ENCODE results near the gene GALNT2. TPM values are rescaled to one million over a fixed set of nuclear protein-coding genes. Genes with fewer than 3 reads are reported as not detected.

GALNT2 gene
- total RNA-seq, 1 donor, result 69.5 TPM

DNA sequence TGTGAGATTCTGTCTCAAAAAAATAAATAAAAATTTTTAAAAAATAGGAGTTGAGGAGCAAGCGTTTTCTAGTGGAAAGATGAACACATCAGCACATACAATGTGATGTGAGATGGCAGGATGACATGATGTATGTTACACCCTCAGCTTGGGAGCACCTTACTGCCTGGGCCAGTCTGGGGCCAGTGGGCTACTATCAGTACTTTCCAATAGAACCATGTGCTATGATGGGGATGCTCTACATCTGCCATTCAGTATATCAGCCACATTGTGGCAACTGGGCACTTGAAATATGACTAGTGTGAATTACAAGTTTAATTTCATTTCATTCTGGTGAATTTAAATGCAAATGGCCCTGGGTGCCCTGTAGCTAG lies 203.1 kb downstream of the GALNT2 start:
- TF ChIP-seq, protein P1, sequence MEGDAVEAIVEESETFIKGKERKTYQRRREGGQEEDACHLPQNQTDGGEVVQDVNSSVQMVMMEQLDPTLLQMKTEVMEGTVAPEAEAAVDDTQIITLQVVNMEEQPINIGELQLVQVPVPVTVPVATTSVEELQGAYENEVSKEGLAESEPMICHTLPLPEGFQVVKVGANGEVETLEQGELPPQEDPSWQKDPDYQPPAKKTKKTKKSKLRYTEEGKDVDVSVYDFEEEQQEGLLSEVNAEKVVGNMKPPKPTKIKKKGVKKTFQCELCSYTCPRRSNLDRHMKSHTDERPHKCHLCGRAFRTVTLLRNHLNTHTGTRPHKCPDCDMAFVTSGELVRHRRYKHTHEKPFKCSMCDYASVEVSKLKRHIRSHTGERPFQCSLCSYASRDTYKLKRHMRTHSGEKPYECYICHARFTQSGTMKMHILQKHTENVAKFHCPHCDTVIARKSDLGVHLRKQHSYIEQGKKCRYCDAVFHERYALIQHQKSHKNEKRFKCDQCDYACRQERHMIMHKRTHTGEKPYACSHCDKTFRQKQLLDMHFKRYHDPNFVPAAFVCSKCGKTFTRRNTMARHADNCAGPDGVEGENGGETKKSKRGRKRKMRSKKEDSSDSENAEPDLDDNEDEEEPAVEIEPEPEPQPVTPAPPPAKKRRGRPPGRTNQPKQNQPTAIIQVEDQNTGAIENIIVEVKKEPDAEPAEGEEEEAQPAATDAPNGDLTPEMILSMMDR (IDR thresholded peaks at IDR 0.05; ENCODE audit: insufficient read depth, low read depth, low read length), result no peak
- H3K4me3 ChIP-seq (ENCODE audit: low read depth, low read length), result no peak overlapping the region
- no peak for DNase-seq (ENCODE audit: low read depth)

GRCh38 chr1:230270559-230271281 lies 203.7 kb downstream of the GALNT2 start:
- no peak overlapping the region for H3K4me3 ChIP-seq (ENCODE audit: low read depth, low read length)
- TF ChIP-seq, protein P1 (IDR thresholded peaks at IDR 0.05; ENCODE audit: insufficient read depth, low read depth, low read length), result no peak
- peak; percentile 39 for DNase-seq (ENCODE audit: low read depth)

DNA sequence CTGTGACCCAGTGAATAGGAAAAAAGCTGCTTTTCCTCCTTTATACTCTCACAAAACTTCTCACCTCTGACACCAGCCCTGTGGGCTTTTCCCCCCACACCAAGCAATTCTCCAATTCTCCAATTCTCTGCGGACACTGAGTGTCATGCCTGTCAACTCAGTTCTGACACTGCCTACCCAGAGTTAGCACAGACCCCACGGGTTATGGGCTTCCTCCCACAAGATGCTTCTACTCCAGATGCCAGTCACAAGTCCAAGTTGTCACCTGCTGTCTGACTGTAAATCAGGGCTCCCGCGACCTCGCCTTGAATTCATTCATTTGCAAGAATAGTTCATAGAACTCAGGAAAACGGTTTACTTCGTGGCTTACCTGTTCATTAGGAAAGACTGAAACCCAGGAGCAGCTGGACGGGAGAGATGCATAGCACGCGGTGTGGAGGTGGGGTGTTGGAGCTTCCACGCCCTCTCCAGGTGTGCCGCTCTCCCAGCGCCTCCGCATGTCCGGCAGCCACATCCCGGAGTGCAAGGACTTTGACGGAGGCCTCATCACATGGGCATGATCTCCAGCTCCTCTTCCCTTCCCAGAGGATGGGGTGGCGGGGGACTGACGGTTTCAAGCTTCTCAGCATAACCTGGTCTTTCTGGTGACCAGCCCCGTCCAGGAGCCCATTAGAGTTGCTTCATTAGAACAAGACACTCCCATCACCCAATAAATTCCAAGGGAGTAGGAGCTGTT lies 204.4 kb downstream of the GALNT2 start:
- no peak overlapping the region for H3K4me3 ChIP-seq (ENCODE audit: low read depth, low read length)
- no peak for DNase-seq (ENCODE audit: low read depth)

GRCh38 chr1:230272557-230272956 lies 205.5 kb downstream of the GALNT2 start:
- no peak for DNase-seq (ENCODE audit: low read depth)
- TF ChIP-seq, protein P1 (IDR thresholded peaks at IDR 0.05; ENCODE audit: insufficient read depth, low read depth, low read length), result no peak
- no peak overlapping the region for H3K4me3 ChIP-seq (ENCODE audit: low read depth, low read length)

More for the DNA sequence above, 204.4 kb downstream of the GALNT2 start:
- TF ChIP-seq, protein P1 (IDR thresholded peaks at IDR 0.05; ENCODE audit: insufficient read depth, low read depth, low read length), result no peak

DNA sequence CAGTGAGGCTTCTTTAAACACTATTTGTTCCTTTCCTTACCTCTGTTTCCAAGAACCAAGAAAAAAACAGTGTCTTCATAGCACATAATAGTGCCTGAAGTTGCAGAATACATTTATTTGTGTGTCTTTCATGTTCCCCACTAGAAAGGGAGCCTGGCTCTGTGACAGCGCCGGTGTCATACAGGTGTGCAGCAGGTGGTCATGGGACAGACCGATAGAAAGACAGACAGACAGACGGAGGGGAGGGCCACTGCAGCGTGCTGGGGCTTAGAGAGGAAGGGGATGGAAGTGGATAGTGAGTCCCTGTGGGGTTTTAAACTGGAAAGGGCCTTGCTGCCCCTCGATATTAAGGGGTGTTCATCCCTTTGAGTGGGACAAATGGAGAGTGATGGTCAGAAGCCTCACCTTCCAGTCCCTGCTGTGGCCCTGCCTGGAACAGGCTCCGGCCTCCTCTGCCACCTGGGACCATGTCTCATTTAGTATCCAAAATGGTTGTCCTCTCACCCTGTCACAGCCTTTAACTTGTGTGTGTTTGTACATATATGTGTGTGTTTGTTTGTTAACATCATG lies 206.2 kb downstream of the GALNT2 start:
- H3K4me3 ChIP-seq (ENCODE audit: low read depth, low read length), result no peak overlapping the region
- no peak for DNase-seq (ENCODE audit: low read depth)
- TF ChIP-seq, protein P1 (IDR thresholded peaks at IDR 0.05; ENCODE audit: insufficient read depth, low read depth, low read length), result no peak

GRCh38 chr1:230274254-230274653 lies 207.2 kb downstream of the GALNT2 start:
- TF ChIP-seq, protein P1 (IDR thresholded peaks at IDR 0.05; ENCODE audit: insufficient read depth, low read depth, low read length), result no peak
- H3K4me3 ChIP-seq (ENCODE audit: low read depth, low read length), result no peak overlapping the region
- DNase-seq (ENCODE audit: low read depth), result no peak
